Measurements from ENCODE around the gene CTSZ.

- TF ChIP-seq, protein P1, sequence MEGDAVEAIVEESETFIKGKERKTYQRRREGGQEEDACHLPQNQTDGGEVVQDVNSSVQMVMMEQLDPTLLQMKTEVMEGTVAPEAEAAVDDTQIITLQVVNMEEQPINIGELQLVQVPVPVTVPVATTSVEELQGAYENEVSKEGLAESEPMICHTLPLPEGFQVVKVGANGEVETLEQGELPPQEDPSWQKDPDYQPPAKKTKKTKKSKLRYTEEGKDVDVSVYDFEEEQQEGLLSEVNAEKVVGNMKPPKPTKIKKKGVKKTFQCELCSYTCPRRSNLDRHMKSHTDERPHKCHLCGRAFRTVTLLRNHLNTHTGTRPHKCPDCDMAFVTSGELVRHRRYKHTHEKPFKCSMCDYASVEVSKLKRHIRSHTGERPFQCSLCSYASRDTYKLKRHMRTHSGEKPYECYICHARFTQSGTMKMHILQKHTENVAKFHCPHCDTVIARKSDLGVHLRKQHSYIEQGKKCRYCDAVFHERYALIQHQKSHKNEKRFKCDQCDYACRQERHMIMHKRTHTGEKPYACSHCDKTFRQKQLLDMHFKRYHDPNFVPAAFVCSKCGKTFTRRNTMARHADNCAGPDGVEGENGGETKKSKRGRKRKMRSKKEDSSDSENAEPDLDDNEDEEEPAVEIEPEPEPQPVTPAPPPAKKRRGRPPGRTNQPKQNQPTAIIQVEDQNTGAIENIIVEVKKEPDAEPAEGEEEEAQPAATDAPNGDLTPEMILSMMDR (IDR thresholded peaks at IDR 0.05): no peak
- TF ChIP-seq POLR2A (IDR thresholded peaks at IDR 0.05): no peak
Measured at GRCh38 chr20:59006864-59007664, at the start of gene CTSZ.
